Left ventricle myocardium inferior (tissue), 1 donor: ENCODE measurements around the gene NBL1. TPM values are rescaled to one million over a fixed set of nuclear protein-coding genes. Genes with fewer than 3 reads are reported as not detected.

Experiments
- DNase-seq: peaks from one replicate; pipeline ENCODE4 v3.0.0-alpha.2; 2020
- H3K27ac ChIP-seq: fragments of 200-600 bp; replicated peaks from 2 replicates; pipeline ENCODE4 v1.8.0; 2021
- H3K27me3 ChIP-seq: fragments of 200-600 bp; 2 replicates; pipeline ENCODE4 v1.8.0; 2021; ENCODE audit warnings: low read depth
- H3K36me3 ChIP-seq: fragments of 200-600 bp; 2 replicates; pipeline ENCODE4 v1.8.0; 2021
- H3K4me1 ChIP-seq: fragments of 200-600 bp; 2 replicates; pipeline ENCODE4 v1.8.0; 2021
- H3K4me3 ChIP-seq: fragments of 200-600 bp; 2 replicates; pipeline ENCODE4 v1.8.0; 2021; ENCODE audit warnings: mild to moderate bottlenecking, moderate library complexity
- H3K9me3 ChIP-seq: fragments of 200-600 bp; replicated peaks from 2 replicates; pipeline ENCODE4 v1.8.0; 2021
- intact Hi-C: fragments of 100-400 bp; cut with micrococcal nuclease; formaldehyde crosslinking; loops from one replicate; pipeline ENCODE4 v1.11.0; 2022
- total RNA-seq: library from RNA; stranded (reverse); fragmentation: NEBNext Ultra II Directional; extraction: Animal tissue kit (Norgen Biotek cat#: 25700); gene quantifications from one replicate; pipeline ENCODE4 v1.2.1, GENCODE V29; 2021
- TF ChIP-seq, protein P1 (sequence below): fragments of 200-600 bp; IDR thresholded peaks from 2 replicates; pipeline ENCODE4 v1.8.0; 2021; ENCODE audit warnings: antibody characterized with exemption, mild to moderate bottlenecking, borderline replicate concordance
- donor health status: DM: no; HTN: yes; CAD: no; lungs with severe emphysema.

NBL1 gene
- total RNA-seq, 1 donor from 2014 or later = 30.0 TPM

DNA sequence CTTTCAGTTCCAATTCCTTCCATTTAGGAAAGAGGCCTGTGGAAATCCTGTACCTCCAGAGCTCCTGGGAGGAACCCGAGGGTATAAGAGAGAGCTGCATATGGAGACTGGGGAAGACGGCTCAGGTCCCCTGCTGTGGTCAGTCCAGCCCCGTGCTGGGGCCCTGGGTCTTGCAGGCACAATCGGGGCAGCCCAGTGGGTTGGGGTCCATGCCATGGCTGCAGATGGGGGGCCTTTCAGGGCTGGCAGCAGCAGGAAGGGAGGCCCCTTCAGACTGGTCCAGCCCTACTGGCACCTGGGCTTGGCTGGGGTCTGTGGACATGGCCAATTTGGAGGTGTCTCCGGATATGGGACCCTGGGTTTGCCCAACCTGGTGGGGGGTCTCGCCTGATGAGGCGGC, 38.8 kb downstream of the NBL1 start:
- TF ChIP-seq, protein P1, sequence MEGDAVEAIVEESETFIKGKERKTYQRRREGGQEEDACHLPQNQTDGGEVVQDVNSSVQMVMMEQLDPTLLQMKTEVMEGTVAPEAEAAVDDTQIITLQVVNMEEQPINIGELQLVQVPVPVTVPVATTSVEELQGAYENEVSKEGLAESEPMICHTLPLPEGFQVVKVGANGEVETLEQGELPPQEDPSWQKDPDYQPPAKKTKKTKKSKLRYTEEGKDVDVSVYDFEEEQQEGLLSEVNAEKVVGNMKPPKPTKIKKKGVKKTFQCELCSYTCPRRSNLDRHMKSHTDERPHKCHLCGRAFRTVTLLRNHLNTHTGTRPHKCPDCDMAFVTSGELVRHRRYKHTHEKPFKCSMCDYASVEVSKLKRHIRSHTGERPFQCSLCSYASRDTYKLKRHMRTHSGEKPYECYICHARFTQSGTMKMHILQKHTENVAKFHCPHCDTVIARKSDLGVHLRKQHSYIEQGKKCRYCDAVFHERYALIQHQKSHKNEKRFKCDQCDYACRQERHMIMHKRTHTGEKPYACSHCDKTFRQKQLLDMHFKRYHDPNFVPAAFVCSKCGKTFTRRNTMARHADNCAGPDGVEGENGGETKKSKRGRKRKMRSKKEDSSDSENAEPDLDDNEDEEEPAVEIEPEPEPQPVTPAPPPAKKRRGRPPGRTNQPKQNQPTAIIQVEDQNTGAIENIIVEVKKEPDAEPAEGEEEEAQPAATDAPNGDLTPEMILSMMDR = no peak
- Histone ChIP-seq H3K4me1 (no peaks in the 10 kb centered on the region), H3K36me3 (peaks cover 11% of the 10 kb centered on the region), H3K9me3 (peaks cover 5% of the 10 kb centered on the region), H3K27me3 (no peaks in the 10 kb centered on the region), H3K27ac (no peak overlapping the region), H3K4me3 (no peak overlapping the region)
- intact Hi-C loops = no loop called here
- DNase-seq = no peak

DNA sequence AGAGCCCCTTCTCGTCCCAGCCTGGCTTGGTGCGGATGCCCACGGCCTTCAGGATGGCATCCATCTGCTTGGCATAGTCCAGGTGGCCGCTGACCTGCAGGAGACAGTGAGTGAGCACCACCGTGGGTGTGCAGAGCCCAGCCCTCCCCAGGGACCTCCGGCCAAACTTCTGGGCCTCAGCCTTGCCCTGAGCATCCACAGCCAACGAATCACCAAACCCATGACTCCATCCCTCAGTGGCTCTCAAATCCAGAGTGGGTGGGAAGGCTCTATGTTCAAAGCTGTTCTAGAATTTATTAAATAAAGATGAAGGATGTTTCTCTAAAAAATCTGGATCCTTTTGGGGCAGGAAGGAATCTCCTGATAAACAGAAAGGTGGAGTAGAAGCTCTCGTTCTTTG, 39.2 kb downstream of the NBL1 start:
- H3K36me3 ChIP-seq = peaks cover 13% of the 10 kb centered on the region
- DNase-seq = no peak

DNA sequence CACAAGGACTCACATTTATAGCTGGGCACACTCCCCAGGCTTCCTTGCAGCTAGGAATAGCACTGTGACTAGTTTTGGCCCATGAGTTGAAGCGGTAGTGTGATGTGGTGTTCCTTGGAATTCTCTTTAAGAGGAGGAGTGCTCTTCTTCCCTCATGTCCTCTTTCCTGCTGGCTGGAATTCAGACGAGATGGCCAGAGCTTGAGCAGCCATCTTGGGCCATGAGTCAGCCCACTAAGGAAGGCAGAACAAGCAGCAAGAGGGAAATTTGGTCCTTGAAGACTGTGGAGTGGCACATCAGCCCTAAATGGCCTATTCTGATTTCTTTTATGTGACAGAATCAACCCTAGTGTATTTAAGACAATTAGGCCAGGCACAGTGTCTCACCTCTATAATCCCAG, 40.6 kb downstream of the NBL1 start:
- TF ChIP-seq, protein P1 = no peak
- intact Hi-C loops = no loop called here

More for the DNA sequence above, 39.2 kb downstream of the NBL1 start:
- intact Hi-C loops = no loop called here
- Histone ChIP-seq H3K27ac (no peak overlapping the region), H3K4me1 (peaks cover under 1% of the 10 kb centered on the region), H3K9me3 (peaks cover 5% of the 10 kb centered on the region), H3K4me3 (no peak overlapping the region), H3K27me3 (no peaks in the 10 kb centered on the region)
- TF ChIP-seq, protein P1 = no peak

DNA sequence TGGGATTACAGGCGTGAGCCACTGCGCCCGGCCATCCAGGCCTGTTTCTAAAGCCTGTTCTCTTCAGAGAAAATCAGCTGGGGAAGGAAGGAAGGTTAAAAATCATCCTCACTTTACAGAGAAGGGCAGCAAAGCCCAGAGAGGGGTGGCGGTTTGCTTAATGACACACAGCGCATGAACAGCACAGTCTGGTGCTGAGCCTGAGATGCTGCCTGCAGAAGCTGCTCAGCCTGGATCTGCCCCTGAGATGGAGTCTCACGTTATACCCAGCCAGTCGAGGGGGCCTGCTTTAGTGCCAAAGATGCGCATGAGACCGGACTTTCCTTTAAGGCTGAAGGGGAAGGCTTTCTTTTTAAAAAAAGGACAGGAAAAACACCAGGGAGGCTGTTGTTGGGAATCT, 41.9 kb downstream of the NBL1 start:
- DNase-seq = no peak
- Histone ChIP-seq H3K27me3 (no peaks in the 10 kb centered on the region), H3K27ac (no peak overlapping the region), H3K4me3 (no peak overlapping the region), H3K9me3 (peaks cover 5% of the 10 kb centered on the region), H3K36me3 (peaks cover 18% of the 10 kb centered on the region), H3K4me1 (peaks cover 15% of the 10 kb centered on the region)
- TF ChIP-seq, protein P1 = no peak
- intact Hi-C loops = no loop called here

More for the DNA sequence above, 40.6 kb downstream of the NBL1 start:
- Histone ChIP-seq H3K4me1 (peaks cover 13% of the 10 kb centered on the region), H3K27me3 (no peaks in the 10 kb centered on the region), H3K4me3 (no peak overlapping the region), H3K27ac (no peak overlapping the region), H3K9me3 (peaks cover 5% of the 10 kb centered on the region), H3K36me3 (peaks cover 13% of the 10 kb centered on the region)
- DNase-seq = no peak

DNA sequence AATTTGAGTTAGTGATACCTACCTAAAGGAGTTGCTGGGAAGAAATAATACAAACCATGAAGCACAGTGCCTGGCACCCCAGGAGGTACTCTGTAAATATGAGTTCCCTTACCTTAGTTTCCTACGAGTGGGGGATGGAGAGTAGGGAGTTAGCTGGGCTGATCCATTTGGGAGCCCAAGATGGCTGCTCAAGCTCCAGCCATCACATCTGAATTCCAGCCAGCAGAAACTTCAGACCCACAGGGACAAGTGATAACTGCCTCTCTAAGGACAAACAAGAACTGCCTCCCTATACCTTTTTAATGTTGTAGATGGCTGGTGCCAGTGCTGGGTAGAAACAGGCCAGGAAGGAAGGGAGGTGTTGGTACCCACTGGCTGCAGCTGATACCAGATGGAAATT, 43.3 kb downstream of the NBL1 start:
- Histone ChIP-seq H3K4me3 (no peak overlapping the region), H3K27ac (no peak overlapping the region), H3K4me1 (peaks cover 15% of the 10 kb centered on the region), H3K9me3 (peaks cover 5% of the 10 kb centered on the region), H3K36me3 (peaks cover 16% of the 10 kb centered on the region), H3K27me3 (no peaks in the 10 kb centered on the region)
- no peak for DNase-seq
- TF ChIP-seq, protein P1 = no peak
- intact Hi-C loops = no loop called here
